ENCODE measurements around the gene MYO18B. TPM values are rescaled to one million over a fixed set of nuclear protein-coding genes. Genes with fewer than 3 reads are reported as not detected.

Gene MYO18B
- total RNA-seq, 1 experiment from 2014 or later: not detected

- H3K79me2 ChIP-seq (ENCODE audit: low read length): no peaks in the 10 kb centered on the region
- no peaks in the 10 kb centered on the region for H3K9me3 ChIP-seq (ENCODE audit: low read length)
- H3F3A ChIP-seq (ENCODE audit: low read length, unreplicated experiment): no peaks in the 10 kb centered on the region
- POLR2A ChIA-PET (ENCODE audit: unreplicated experiment): no interaction called here
- intact Hi-C loops (cut with micrococcal nuclease): no loop called here
- no peak for TF ChIP-seq CTCF (conservative IDR thresholded peaks at IDR 0.05; ENCODE audit: low read depth, low read length)
- TF ChIP-seq EZH2 (IDR thresholded peaks at IDR 0.05; ENCODE audit: low read length, unreplicated experiment): no peak
- no peak for TF ChIP-seq EZH2phosphoT487 (IDR thresholded peaks at IDR 0.05; ENCODE audit: borderline replicate concordance, low read length)
- no peak overlapping the region for H3K9ac ChIP-seq (ENCODE audit: low read length)
- peaks cover 52% of the 10 kb centered on the region for H3K27me3 ChIP-seq (ENCODE audit: low read length)
- ATAC-seq: no peak
- no peaks in the 10 kb centered on the region for H3K4me1 ChIP-seq (ENCODE audit: insufficient read depth, low read length)
- DNase-seq: no peak
- no peaks in the 10 kb centered on the region for H4K20me1 ChIP-seq (ENCODE audit: low read length)
- no peak overlapping the region for H3K4me2 ChIP-seq (ENCODE audit: low read length)
- H3K27ac ChIP-seq (ENCODE audit: low read length): no peak overlapping the region
- no peak overlapping the region for H3K4me3 ChIP-seq (ENCODE audit: low read length)
- no peaks in the 10 kb centered on the region for H3K9me2 ChIP-seq (replicated peaks; ENCODE audit: low read length)
- H3K36me3 ChIP-seq (ENCODE audit: low read depth, low read length): no peaks in the 10 kb centered on the region
- no peak overlapping the region for H2AFZ ChIP-seq (ENCODE audit: low read length)
- CTCF ChIA-PET: no interaction called here
- no TSS peak for BruUV-seq (replicated peaks)
Measured at GRCh38 chr22:25696763-25697162, 45.2 kb upstream of the MYO18B start.

DNA sequence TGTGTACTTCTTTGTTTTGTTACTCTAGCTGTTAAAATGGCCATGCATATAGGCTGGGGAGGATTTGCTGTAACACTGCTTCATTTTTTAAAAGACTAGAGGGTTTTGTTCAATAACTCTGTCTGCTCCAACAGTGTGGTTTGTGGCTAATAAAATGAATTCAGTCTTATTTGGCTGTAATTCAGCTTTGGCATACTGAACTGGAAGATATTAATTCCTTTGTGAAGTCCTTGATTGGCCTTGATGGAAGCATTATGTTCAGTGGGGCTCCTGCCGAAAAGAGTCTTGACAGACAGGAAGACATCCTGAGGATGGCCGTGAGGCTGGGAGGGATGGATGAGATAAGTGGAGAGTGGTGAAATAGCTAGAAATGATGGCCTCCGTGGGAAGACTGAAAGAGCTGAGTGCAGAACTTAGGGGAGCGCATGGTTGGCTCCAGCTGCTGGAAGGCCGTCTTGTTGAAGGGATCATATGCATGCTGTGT is 44.8 kb upstream of the MYO18B start:
- H3K9ac ChIP-seq (ENCODE audit: low read length): no peak overlapping the region
- CTCF ChIA-PET: no interaction called here

More for the DNA sequence above, 44.8 kb upstream of the MYO18B start:
- Histone ChIP-seq H3K27me3 (ENCODE audit: low read length) (peaks cover 50% of the 10 kb centered on the region), H3K36me3 (ENCODE audit: low read depth, low read length) (no peaks in the 10 kb centered on the region), H3K4me1 (ENCODE audit: insufficient read depth, low read length) (no peaks in the 10 kb centered on the region), H3K4me3 (ENCODE audit: low read length) (no peak overlapping the region), H3K79me2 (ENCODE audit: low read length) (no peaks in the 10 kb centered on the region), H3K9me3 (ENCODE audit: low read length) (no peaks in the 10 kb centered on the region), H4K20me1 (ENCODE audit: low read length) (no peaks in the 10 kb centered on the region), H2AFZ (ENCODE audit: low read length) (no peak overlapping the region), H3K9me2 (replicated peaks; ENCODE audit: low read length) (no peaks in the 10 kb centered on the region), H3F3A (ENCODE audit: low read length, unreplicated experiment) (no peaks in the 10 kb centered on the region), H3K27ac (ENCODE audit: low read length) (no peak overlapping the region), H3K4me2 (ENCODE audit: low read length) (no peak overlapping the region)
- ATAC-seq: no peak
- POLR2A ChIA-PET (ENCODE audit: unreplicated experiment): no interaction called here
- TF ChIP-seq EZH2 (IDR thresholded peaks at IDR 0.05; ENCODE audit: low read length, unreplicated experiment) (no peak), CTCF (conservative IDR thresholded peaks at IDR 0.05; ENCODE audit: low read depth, low read length) (no peak), EZH2phosphoT487 (IDR thresholded peaks at IDR 0.05; ENCODE audit: borderline replicate concordance, low read length) (no peak)
- intact Hi-C loops (cut with micrococcal nuclease): no loop called here
- BruUV-seq (replicated peaks): no TSS peak
- no peak for DNase-seq

All from PC-3 (cell line).